ENCODE results near the gene NUDT1. TPM values are rescaled to one million over a fixed set of nuclear protein-coding genes. Genes with fewer than 3 reads are reported as not detected.

Gene NUDT1
- total RNA-seq, 1 donor from 2014 or later = 10.2 TPM

DNA sequence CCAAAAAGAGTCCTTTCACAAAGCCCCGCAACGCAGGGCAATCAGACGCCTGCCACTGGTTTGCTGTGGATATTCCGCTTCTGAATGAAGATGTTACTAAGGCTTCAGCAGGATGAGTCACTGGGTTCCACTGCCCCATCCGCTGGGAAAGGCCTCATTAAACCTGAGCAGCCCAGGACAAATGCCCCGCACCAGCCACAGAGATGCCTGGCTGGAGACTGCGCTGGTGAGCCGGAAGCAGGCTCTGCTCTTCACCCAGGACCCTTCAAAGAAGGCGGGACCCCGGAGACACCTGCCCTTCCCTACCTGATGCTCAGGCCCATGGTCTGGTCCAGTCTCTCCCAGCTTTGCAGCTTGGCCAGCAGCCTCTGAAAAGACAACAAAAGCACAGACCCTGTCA lies 29.1 kb upstream of the NUDT1 start:
- Histone ChIP-seq H3K36me3 (peaks cover 77% of the 10 kb centered on the region), H3K27me3 (ENCODE audit: low read depth) (no peaks in the 10 kb centered on the region), H3K27ac (no peak overlapping the region), H3K9me3 (no peaks in the 10 kb centered on the region), H3K4me3 (no peak overlapping the region), H3K4me1 (no peaks in the 10 kb centered on the region)
- TF ChIP-seq, protein P1, sequence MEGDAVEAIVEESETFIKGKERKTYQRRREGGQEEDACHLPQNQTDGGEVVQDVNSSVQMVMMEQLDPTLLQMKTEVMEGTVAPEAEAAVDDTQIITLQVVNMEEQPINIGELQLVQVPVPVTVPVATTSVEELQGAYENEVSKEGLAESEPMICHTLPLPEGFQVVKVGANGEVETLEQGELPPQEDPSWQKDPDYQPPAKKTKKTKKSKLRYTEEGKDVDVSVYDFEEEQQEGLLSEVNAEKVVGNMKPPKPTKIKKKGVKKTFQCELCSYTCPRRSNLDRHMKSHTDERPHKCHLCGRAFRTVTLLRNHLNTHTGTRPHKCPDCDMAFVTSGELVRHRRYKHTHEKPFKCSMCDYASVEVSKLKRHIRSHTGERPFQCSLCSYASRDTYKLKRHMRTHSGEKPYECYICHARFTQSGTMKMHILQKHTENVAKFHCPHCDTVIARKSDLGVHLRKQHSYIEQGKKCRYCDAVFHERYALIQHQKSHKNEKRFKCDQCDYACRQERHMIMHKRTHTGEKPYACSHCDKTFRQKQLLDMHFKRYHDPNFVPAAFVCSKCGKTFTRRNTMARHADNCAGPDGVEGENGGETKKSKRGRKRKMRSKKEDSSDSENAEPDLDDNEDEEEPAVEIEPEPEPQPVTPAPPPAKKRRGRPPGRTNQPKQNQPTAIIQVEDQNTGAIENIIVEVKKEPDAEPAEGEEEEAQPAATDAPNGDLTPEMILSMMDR (IDR thresholded peaks at IDR 0.05) = no peak
- DNase-seq (peak; percentile 21), ATAC-seq (no peak)
- intact Hi-C loops (cut with DNase I) = no loop called here

DNA sequence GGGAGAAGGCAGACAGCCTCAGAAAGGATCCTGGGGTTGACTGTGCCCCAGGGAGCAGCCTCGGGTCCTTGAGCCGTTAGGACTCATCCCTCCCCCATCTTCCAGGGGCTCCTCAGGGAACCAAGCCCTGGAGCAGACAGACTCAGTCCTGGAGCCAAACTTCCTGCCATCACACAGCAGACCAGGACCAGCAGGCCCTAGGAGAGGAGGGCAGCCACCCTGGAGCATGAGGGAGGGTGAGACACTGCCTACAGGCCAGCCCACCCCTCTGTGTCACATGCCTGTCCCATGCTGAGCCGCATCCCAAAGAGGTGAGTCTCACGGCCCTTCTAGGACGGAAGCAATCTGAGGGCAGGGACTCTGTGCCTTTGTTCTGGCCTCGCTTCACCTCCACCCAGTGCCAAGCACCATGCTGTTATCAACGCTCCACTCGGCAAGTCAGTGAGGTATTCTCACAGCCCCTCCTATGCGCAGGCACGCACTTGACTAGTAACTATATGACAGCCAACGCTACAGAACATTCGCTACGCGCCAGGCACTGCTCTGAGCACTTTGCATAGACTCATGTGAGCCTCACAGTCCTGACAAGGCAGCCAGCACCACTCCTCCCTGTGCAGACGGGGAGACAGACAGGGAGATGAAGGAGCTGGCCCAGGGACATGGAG lies 28.3 kb upstream of the NUDT1 start:
- H3K27me3 ChIP-seq (ENCODE audit: low read depth) = no peaks in the 10 kb centered on the region
- no peaks in the 10 kb centered on the region for H3K4me1 ChIP-seq
- peaks cover 77% of the 10 kb centered on the region for H3K36me3 ChIP-seq
- TF ChIP-seq, protein P1 (IDR thresholded peaks at IDR 0.05) = no peak
- peak; percentile 21 for DNase-seq
- no peak overlapping the region for H3K4me3 ChIP-seq
- intact Hi-C loops (cut with DNase I) = no loop called here
- no peak for ATAC-seq
- no peak overlapping the region for H3K27ac ChIP-seq
- no peaks in the 10 kb centered on the region for H3K9me3 ChIP-seq

DNA sequence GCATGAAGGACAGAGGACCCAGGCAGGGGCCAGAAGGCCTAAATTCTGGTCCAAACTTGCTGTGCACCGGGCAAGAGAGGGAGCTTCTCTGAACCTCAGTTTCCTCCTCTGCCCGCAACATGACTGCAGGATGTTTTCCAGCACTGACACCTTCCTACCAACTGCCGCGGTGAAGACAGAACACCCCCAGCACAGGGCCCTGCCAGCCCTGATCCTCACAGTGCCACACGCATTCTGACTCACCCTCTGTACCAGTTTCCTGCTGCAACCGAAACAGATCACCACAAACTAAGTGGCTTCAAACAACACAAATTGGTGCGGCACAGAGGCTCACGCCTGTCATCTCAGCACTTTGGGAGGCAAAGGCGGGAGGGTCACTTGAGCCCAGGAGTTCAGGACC lies 27.4 kb upstream of the NUDT1 start:
- Histone ChIP-seq H3K4me3 (no peak overlapping the region), H3K4me1 (no peaks in the 10 kb centered on the region), H3K36me3 (peaks cover 83% of the 10 kb centered on the region), H3K27me3 (ENCODE audit: low read depth) (no peaks in the 10 kb centered on the region), H3K9me3 (no peaks in the 10 kb centered on the region), H3K27ac (no peak overlapping the region)
- intact Hi-C loops (cut with DNase I) = no loop called here
- no peak for DNase-seq
- TF ChIP-seq, protein P1 (IDR thresholded peaks at IDR 0.05) = no peak
- no peak for ATAC-seq

DNA sequence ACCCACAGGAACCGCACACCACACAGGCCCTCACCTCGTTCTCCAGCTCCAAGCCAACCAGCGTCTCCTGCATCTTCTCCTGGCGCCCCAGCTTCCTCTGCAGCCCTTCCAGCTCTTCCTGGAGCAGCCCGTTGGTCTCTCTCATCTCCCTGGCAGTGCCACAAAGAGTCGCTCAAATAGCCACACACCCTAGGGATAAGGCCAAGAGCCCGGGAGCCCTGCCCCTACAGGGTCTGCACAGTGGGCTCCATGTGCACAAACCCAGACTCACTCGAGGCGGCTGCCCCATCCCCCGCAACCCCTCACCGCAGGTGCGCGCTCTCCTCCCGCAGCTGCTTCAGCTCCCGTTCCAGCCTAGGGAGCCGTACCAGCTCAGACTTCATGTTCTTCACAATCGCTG lies 26.2 kb upstream of the NUDT1 start:
- peaks cover 93% of the 10 kb centered on the region for H3K36me3 ChIP-seq
- no peaks in the 10 kb centered on the region for H3K9me3 ChIP-seq
- intact Hi-C loops (cut with DNase I) = no loop called here
- no peak overlapping the region for H3K27ac ChIP-seq
- no peaks in the 10 kb centered on the region for H3K4me1 ChIP-seq
- ATAC-seq (no peak), DNase-seq (no peak)
- no peaks in the 10 kb centered on the region for H3K27me3 ChIP-seq (ENCODE audit: low read depth)
- no peak overlapping the region for H3K4me3 ChIP-seq
- TF ChIP-seq, protein P1 (IDR thresholded peaks at IDR 0.05) = no peak

DNA sequence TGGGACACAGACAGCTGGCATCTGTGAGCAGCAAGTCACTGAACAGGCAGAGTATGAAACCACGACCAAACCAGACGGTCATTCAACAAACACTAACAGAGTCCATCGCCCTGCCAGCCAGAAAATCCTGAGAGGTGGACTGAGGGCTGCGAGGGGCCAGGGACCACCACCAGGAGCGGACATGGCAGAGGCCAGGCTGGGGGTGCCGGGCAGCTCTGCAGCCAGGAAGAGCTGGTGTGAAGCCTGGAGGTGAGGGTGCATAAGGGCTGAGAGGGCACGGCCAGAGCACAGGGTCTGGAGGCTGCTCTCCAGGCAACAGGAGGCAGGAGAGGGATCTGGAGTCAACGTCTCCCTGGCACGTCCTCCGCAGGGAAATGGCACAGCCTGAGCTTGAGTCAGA lies 24.8 kb upstream of the NUDT1 start:
- Histone ChIP-seq H3K4me1 (no peaks in the 10 kb centered on the region), H3K27me3 (ENCODE audit: low read depth) (no peaks in the 10 kb centered on the region), H3K4me3 (no peak overlapping the region), H3K27ac (no peak overlapping the region), H3K9me3 (no peaks in the 10 kb centered on the region), H3K36me3 (peaks cover 94% of the 10 kb centered on the region)
- DNase-seq = no peak
- TF ChIP-seq, protein P1 (IDR thresholded peaks at IDR 0.05) = no peak
- intact Hi-C loops (cut with DNase I) = no loop called here
- ATAC-seq = no peak
